Measurements from ENCODE around the gene MTAP.
A peak's percentile ranks its signal among the peaks of the same experiment; 100 is the strongest.
"Not testable (repeated sequence)": the region's sequence is repeated elsewhere in the genome, so short reads cannot be mapped to it uniquely, and the experiment has no call there.

The MTAP gene

GRCh38 chr9:21931428-21931827, 129.0 kb downstream of the MTAP start:
- DNase-seq = no peak

- no peak for DNase-seq
Observed at GRCh38 chr9:21933281-21933680, 130.8 kb downstream of the MTAP start.

DNA sequence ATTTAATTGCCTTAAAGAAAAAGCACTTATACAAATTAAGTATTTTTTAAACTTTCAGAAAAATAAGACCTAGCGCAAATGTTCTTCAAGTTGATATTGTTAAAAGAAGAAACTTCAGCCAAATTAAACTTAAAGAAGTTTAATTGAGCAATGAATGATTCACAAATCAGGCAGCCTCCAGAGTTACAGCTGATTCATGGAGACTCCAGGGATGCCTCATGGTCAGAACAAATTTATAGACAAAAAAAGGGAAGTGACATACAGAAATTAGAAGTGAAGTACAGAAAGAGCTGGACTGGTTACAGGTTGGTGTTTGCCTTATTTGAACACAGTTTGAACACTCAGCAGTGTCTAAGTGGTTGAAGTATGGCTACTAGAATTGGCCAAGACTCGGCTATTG, 131.4 kb downstream of the MTAP start:
- no peak for DNase-seq

GRCh38 chr9:21935631-21936030, 133.2 kb downstream of the MTAP start:
- DNase-seq = no peak

GRCh38 chr9:21936161-21936560, 133.7 kb downstream of the MTAP start:
- DNase-seq = no peak

GRCh38 chr9:21941337-21941995, 139.0 kb downstream of the MTAP start:
- no peak for DNase-seq

- no peak for DNase-seq
Observed at GRCh38 chr9:21943464-21943863, 141.0 kb downstream of the MTAP start.

DNA sequence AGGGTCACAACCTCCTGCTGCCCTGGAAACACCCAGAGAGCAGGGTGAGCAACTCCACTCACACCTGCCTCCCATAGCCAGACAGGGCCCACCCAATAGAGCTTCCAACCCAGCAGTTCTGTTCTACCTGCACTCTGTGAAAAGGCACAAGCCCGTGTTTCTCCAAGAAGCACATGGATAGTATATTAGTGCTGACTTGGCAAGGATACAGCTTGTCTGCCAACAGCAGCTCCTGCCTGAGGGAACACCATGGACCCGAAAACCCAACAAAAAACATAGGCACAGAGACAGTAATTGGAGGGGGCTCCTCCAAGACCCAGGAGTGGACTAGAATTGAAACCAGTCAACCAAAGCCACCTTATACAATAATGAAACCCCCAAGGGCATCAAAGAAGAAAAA, 143.2 kb downstream of the MTAP start:
- no peak for DNase-seq

- DNase-seq = no peak
Observed at GRCh38 chr9:21958833-21959232, 156.4 kb downstream of the MTAP start.

DNA sequence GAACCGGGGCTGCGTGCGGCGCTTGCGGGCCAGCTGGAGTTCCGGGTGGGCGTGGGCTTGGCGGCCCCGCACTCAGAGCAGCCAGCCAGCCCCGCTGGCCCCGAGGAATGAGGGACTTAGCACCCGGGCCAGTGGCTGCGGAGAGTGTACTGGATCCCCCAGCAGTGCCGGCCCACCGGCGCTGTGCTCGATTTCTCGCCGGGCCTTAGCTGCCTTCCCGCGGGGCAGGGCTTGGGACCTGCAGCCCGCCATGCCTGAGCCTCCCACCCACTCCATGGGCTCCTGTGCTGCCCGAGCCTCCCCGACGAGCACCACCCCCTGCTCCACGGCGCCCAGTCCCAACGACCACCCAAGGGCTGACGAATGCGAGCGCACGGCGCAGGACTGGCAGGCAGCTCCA, 156.8 kb downstream of the MTAP start:
- not testable (repeated sequence) for DNase-seq

DNA sequence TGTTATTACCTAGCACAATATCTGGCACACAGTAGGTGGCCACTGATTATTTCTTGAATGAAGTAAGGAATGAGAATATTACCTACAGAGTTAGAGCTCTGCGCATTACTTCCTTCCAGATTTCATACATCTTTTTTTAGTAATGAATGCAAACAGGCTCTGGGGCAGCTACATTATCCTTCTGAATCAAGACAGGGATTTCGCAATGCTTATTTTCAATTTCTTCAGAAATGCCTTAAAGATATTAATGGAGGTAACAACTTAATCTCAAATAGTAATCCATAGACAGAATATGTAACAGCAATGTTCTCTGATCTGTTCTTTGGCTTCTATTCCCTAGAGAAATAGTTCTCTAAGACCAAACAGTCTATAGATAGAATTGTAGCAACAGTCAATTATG, 159.1 kb downstream of the MTAP start:
- no peak for DNase-seq

DNA sequence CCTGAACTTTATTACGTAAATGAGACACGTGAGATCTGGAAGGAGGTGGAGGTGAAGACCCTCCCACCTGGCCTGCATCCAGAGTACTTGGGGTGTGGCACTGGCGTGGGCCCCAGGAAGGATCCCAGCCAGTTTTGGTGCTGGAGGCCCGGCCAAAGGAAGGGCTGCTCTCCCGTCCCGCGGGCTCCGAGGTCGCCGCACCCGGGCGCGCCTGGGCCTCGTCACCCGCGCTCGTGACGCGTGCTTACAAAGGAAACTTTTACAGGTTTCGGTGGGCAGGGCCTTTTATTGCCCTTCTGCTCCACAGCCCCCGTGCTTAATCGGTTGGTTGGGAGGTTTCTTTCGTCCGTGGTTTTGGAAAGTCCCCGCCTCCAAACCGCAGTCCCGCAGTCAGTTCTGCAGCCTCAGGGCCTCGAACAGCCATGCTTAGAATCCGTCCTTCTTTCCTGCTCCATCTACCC, 162.5 kb downstream of the MTAP start:
- peak; percentile 66 for DNase-seq

DNA sequence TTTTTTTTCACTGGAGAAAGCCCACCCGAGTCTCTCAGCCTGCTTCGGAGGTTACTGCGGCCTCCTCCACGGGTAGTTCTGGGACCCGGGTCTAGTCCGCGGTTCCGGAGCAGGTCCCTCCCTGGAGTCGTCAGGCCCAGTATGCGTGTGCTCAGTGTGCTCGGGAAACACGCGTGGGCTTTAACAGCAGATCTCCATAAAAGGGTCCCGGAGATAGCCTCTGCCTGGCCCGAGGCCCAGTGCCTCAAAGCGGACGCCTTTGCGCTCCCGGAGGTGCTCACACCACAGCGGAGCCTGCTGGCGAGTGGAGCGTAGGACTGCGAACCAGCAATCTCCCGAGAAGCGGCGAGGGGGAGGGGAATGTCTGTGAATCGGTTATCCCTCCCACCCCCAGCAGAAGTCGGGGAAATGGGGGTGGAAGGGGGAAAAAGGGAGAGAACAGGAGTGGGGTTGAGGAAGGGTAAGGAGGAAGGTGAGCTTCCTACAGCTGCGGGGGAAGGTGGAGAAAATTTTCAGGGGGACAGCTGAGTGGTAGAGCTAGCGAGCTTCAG, 163.0 kb downstream of the MTAP start:
- DNase-seq = peak; percentile 34 to 60

DNA sequence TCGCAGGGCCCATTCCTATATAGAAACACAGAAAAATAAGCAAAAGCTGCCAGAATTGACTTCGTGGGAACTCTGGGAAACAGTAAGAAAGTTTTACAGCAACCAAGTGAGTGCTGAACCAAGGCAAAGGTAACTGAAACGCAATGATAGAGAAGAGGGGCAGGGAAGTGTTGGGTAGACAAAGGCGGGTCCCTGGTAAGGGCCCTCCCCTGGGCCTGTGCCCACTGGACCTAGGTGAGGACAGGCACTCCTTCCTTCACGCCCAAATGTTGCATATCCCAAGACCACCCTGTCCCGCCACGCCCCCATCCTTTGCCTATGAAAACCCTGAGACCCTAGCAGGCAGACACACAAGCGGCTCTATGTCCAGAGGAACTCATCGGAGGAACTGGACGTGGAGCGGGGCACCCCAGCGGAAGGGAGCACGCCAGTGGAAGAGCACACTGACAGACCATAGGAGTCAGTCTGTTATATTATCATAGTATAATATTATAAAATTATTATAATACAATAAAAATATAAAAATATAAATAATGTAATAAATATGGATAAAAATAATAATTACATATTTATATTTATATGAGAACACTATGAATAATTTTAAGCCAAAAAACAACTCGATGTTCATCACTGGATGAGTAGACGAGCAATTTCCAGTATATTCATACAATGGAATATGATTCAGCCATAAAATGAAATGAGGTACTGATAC, 163.9 kb downstream of the MTAP start:
- no peak for DNase-seq

- no peak for DNase-seq
Observed at GRCh38 chr9:21967169-21967568, 164.7 kb downstream of the MTAP start.

DNA sequence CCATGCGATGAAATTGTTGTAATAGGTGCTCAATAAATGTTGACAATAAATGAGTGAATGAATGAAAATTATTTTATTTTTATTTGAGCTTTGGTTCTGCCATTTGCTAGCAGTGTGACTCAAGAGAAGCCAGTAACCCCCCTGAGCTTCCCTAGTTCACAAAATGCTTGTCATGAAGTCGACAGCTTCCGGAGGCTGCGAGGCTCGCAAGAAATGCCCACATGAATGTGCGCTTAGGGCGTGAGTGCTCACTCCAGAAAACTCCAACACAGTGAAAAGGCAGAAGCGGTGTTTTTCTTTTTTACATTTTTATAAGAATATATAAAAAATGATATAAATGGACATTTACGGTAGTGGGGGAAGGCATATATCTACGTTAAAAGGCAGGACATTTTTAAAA, 165.3 kb downstream of the MTAP start:
- no peak for DNase-seq

- no peak for DNase-seq
Observed at GRCh38 chr9:21968331-21969010, 166.0 kb downstream of the MTAP start.

DNA sequence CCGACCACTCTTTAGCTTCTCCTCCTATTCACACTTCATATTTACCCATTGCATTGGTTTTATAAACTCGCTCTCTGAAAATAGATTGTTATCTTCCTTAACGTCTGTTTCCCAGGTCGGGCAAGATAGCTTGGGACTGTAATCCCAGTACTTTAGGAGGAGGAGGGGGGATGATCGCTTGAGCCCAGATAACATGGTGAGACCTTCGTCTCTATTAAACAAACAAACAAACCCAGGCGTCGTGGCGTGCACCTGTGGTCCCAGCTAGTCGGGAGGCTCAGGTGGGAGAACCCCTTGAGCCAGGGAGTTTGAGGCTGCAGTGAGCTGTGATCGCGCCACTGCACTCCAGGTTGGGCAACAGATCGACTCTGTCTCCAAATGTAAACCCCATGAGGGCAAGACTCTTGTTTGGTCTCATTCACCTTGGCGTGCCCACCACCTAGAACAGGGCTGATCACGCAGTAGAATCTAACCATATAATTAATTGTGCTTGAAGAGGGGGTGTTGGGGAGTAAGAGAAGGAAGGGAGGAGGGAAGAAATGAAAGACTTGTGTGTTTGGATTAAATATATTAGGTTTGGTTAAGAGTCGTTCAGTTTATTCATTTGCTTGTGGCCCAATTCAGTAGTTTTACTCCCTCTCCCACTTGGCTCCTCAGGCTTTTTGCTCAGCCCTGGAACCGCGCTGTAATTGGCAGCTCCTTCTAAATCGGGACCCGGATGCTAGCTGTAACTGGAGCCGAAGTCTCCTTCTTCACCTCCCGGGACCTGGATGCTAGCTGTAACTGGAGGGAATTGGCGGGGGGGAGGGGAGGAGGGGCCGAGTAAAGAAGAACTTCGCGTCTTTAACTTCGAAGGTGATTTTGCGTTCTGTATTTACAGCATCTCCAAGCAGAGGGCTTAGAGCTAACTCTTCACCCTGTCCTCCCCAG, 166.8 kb downstream of the MTAP start:
- DNase-seq = no peak

DNA sequence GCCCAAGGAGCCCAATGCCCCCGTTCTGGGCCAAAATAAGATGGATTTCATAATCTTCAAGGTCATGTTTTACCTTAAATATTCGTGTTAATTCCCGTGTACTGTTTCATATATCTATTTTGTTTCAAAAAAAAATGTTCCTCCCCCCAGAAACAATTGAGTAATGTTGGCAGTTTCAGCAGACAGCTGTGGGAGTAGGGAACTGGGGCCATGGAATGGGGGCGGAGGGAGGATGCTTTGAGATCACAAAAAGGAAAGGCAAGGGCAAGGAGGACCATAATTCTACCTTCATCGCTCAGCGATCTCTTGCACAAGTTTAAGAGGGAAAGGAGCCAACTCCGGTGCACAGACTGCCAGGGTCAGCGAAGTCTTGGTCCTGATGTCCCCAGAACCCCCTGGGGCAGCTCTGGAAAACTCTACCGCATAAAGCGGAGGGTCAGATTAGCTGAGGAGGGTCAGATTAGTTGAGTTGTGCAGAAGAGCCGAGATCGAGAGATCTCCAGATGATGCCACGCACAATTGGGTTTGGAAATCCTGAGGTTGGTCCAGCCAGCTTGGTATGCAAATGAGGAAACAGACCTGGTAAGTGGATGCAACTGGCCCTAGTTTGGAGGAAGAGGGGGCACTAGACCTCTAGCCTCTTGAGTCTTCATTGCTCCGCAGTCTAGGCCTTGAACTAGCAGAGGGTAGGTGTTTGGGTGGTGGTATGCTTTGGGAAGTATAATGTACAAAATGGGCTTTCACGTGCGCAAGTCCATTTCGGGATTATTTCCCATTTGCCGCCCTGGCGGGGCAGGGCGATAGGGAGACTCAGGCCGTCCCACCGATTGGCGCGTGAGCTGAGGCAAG, 167.7 kb downstream of the MTAP start:
- DNase-seq = no peak

GRCh38 chr9:21970800-21971640, 168.6 kb downstream of the MTAP start:
- DNase-seq = peak in 1 of 2 donors; percentile 3

DNA sequence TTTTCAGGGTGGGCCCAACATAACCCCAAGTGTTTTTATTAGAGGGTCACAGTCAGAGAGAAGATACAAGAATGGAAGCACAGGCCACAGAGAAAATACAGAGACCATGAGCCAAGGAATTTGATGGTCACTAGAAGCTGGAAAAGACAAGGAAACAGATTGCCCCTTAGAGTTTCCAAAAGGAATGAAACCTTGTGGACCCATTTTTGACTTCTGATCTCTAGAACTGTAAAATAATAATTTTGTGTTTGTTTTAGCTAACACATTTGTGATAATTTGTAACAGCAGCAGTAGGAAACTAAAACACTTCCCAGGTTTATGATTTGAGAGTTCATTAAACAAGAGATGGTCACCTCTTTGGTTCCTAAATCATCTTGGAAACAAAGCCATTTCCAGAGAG, 169.9 kb downstream of the MTAP start:
- DNase-seq = no peak

Data from stimulated activated CD4-positive, alpha-beta T cell treated with anti-CD3 and anti-CD28 coated beads, Interleukin-2, amount 100 ng/mL, for 24 hours (primary cell).